PC-3 (cell line): ENCODE measurements around the gene UBXN10. TPM values are rescaled to one million over a fixed set of nuclear protein-coding genes. Genes with fewer than 3 reads are reported as not detected.
A peak's percentile ranks its signal among the peaks of the same experiment; 100 is the strongest.

ENCODE experiments used
- ATAC-seq: fragments of 200-7000 bp; cut with Tn5 transposase; 2 replicates; pipeline ENCODE4 v1.9.1; 2020; ENCODE audit warnings: mild to moderate bottlenecking, moderate library complexity
- BruUV-seq: library from RNA; stranded (reverse); fragments of 400-500 nt; replicated peaks from 2 replicates; lab custom pipeline; 2021; lab: Mats Ljungman, UMichigan
- CTCF ChIA-PET: fragments of 300-600 bp; sonication (Branson Sonifier 250); formaldehyde crosslinking; loops from one replicate; lab custom pipeline; 2022; ENCODE audit warnings: antibody characterized with exemption; lab: Charles Lee
- POLR2A ChIA-PET: fragments of 300-600 bp; sonication (Branson Sonifier 250); formaldehyde crosslinking; loops from one replicate; lab custom pipeline; 2022; ENCODE audit warnings: antibody characterized with exemption; ENCODE audit not compliant: unreplicated experiment; lab: Charles Lee
- DNase-seq: peaks from one replicate; pipeline ENCODE4 v3.0.0-alpha.2; 2015
- H2AFZ ChIP-seq: fragments of 300-600 bp; sonication (generic); 2 replicates; pipeline ENCODE4 v1.6.0; 2016; ENCODE audit warnings: antibody characterized with exemption, low read length
- H3F3A ChIP-seq: fragments of 300-600 bp; sonication (generic); one replicate; pipeline ENCODE4 v1.6.0; 2017; ENCODE audit warnings: antibody characterized with exemption, low read length, control low read depth, mild to moderate bottlenecking; ENCODE audit not compliant: unreplicated experiment
- H3K27ac ChIP-seq: fragments of 300-600 bp; sonication (generic); 2 replicates; pipeline ENCODE4 v1.5.1; 2016; ENCODE audit warnings: mild to moderate bottlenecking, low read length
- H3K27me3 ChIP-seq: fragments of 300-600 bp; sonication (generic); 2 replicates; pipeline ENCODE4 v1.6.1; 2016; ENCODE audit warnings: low read length, mixed read lengths
- H3K36me3 ChIP-seq: fragments of 300-600 bp; sonication (generic); 2 replicates; pipeline ENCODE4 v1.6.1; 2016; ENCODE audit warnings: low read depth, mixed run types, low read length, mixed read lengths
- H3K4me1 ChIP-seq: fragments of 300-600 bp; sonication (generic); 2 replicates; pipeline ENCODE4 v1.5.1; 2016; ENCODE audit warnings: low read length; ENCODE audit not compliant: insufficient read depth
- H3K4me2 ChIP-seq: fragments of 300-600 bp; sonication (generic); 2 replicates; pipeline ENCODE4 v1.6.0; 2016; ENCODE audit warnings: low read length
- H3K4me3 ChIP-seq: fragments of 300-600 bp; sonication (generic); 2 replicates; pipeline ENCODE4 v1.5.1; 2016; ENCODE audit warnings: mild to moderate bottlenecking, low read length, mixed read lengths
- H3K79me2 ChIP-seq: fragments of 300-600 bp; sonication (generic); 2 replicates; pipeline ENCODE4 v1.6.1; 2017; ENCODE audit warnings: low read length, mixed read lengths
- H3K9ac ChIP-seq: fragments of 300-600 bp; sonication (generic); 2 replicates; pipeline ENCODE4 v1.6.0; 2016; ENCODE audit warnings: mild to moderate bottlenecking, low read length
- H3K9me2 ChIP-seq: fragments of 300-600 bp; sonication (generic); replicated peaks from 2 replicates; pipeline ENCODE4 v1.6.1; 2016; ENCODE audit warnings: mixed run types, low read length, mixed read lengths
- H3K9me3 ChIP-seq: fragments of 300-600 bp; sonication (generic); 2 replicates; pipeline ENCODE4 v1.6.1; 2016; ENCODE audit warnings: low read length, mixed read lengths
- H4K20me1 ChIP-seq: fragments of 300-600 bp; sonication (generic); 2 replicates; pipeline ENCODE4 v1.6.1; 2016; ENCODE audit warnings: low read length, mixed read lengths
- EZH2 ChIP-seq: fragments of 300-600 bp; sonication (generic); IDR thresholded peaks from one replicate; pipeline ENCODE4 v1.6.1; 2017; ENCODE audit warnings: antibody characterized with exemption, mild to moderate bottlenecking, low read length; ENCODE audit not compliant: unreplicated experiment
- EZH2phosphoT487 ChIP-seq: fragments of 300-600 bp; sonication (generic); IDR thresholded peaks from 2 replicates; pipeline ENCODE4 v1.6.1; 2018; ENCODE audit warnings: mild to moderate bottlenecking, antibody characterized with exemption, low read length, borderline replicate concordance
- intact Hi-C: fragments of 100-400 bp; cut with micrococcal nuclease; formaldehyde crosslinking; loops from 2 replicates; pipeline ENCODE4 v1.9.0; 2023
- total RNA-seq: library from RNA; depleted of rRNA; stranded (reverse); fragments of >200 nt; gene quantifications from 2 replicates; pipeline ENCODE4 v1.2.3, GENCODE V29; 2014
- TF ChIP-seq, protein P1 (sequence below): fragments of 300-600 bp; sonication (generic); conservative IDR thresholded peaks from 2 replicates; pipeline ENCODE4 v1.5.1; 2017; ENCODE audit warnings: antibody characterized with exemption, low read depth, mild to moderate bottlenecking, low read length

Gene UBXN10
- total RNA-seq, 1 experiment from 2014 or later, result not detected

DNA sequence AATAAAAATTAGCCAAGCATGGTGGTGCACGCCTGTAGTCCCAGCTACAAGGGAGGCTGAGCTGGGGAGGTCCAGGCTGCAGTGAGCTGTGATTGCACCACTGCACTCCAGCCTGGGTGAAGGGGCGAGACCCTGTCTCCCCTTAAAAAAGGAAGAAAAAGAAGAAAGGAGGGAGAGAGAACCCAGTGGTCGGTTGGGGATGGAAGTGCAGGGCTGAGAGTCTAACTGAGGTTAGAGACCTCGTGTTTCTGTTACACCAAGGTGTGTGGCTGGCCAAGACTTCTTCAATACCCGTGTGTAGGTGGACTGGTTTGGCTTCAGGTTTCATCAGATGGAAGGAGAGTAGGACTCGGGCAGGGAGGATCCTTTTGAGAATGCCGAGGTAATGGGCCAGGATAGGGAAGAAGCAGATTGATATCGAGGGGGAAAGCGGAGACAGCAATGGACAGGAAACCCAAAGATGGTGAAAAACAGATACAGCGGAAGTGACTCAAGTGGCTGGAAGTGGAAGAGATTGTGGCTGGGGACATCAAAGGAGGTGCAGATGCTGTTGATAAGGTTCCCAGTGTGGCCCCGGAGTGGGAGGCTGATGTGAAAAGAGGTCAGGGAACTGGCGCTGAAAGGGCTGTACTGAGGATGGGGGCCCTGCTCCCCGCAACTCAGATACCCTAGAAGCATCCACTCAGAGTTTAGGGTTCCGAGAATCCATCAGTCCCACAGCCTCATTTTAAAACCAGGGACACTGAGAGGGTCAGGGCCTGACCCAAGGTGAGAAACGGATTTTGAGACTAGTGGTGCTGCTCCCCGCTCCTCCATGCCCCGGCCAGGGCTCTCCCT lies 681 bp upstream of the UBXN10 start:
- H3K9me2 ChIP-seq, result no peaks in the 10 kb centered on the region
- H3K4me2 ChIP-seq, result no peak overlapping the region
- no peaks in the 10 kb centered on the region for H3K79me2 ChIP-seq
- no peak overlapping the region for H3K27ac ChIP-seq
- no peak overlapping the region for H3K4me3 ChIP-seq
- H3F3A ChIP-seq, result no peaks in the 10 kb centered on the region
- POLR2A ChIA-PET, result no interaction called here
- CTCF ChIA-PET, result no interaction called here
- H2AFZ ChIP-seq, result no peak overlapping the region
- DNase-seq (no peak), ATAC-seq (no peak)
- no peak overlapping the region for H3K9ac ChIP-seq
- H3K27me3 ChIP-seq, result no peaks in the 10 kb centered on the region
- no TSS peak for BruUV-seq
- no peaks in the 10 kb centered on the region for H3K36me3 ChIP-seq
- peaks cover 26% of the 10 kb centered on the region for H3K4me1 ChIP-seq
- intact Hi-C loops, result no loop called here
- H4K20me1 ChIP-seq, result no peaks in the 10 kb centered on the region
- TF ChIP-seq, protein P1, sequence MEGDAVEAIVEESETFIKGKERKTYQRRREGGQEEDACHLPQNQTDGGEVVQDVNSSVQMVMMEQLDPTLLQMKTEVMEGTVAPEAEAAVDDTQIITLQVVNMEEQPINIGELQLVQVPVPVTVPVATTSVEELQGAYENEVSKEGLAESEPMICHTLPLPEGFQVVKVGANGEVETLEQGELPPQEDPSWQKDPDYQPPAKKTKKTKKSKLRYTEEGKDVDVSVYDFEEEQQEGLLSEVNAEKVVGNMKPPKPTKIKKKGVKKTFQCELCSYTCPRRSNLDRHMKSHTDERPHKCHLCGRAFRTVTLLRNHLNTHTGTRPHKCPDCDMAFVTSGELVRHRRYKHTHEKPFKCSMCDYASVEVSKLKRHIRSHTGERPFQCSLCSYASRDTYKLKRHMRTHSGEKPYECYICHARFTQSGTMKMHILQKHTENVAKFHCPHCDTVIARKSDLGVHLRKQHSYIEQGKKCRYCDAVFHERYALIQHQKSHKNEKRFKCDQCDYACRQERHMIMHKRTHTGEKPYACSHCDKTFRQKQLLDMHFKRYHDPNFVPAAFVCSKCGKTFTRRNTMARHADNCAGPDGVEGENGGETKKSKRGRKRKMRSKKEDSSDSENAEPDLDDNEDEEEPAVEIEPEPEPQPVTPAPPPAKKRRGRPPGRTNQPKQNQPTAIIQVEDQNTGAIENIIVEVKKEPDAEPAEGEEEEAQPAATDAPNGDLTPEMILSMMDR, result no peak
- TF ChIP-seq EZH2 (no peak), EZH2phosphoT487 (no peak)
- no peaks in the 10 kb centered on the region for H3K9me3 ChIP-seq

DNA sequence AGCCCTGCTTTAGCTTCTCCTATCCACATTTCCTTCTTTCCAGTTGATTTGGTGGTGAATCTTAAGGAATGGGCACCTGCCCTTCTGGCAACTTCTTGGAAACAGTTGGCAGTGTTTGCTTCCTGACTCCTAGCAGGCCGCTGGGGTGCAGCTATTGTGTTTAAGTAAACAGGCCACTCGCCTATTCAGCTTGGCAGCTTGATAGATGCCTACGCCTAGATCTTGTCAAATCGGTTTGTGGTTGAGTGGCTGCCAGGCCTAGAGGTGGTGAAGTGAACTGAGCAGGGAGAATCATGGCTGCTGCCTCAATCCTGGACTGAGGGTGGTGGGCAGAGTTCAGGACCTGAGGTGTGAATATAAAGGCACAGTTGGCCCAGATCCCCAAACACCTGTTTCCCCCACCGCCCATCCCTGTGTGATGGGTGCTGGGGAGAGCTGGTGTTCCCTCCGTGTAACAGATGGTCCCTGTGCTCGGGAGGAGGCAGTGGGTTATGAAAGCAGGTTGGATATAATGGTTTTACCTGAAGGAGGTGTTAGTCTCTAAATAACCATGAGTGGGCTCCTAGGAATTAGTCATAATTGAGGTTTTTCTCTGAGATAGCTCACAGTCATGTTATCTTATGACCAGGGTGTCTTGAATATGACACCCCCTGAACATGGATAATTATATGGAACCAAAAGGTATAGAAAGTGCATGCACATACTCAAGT lies 1.4 kb downstream of the UBXN10 start:
- Histone ChIP-seq H3K27me3 (no peaks in the 10 kb centered on the region), H3K27ac (no peak overlapping the region), H3K9me3 (no peaks in the 10 kb centered on the region), H3F3A (no peaks in the 10 kb centered on the region), H3K4me2 (no peak overlapping the region), H2AFZ (no peak overlapping the region), H3K9me2 (no peaks in the 10 kb centered on the region), H3K4me1 (peaks cover 21% of the 10 kb centered on the region), H3K4me3 (no peak overlapping the region), H4K20me1 (no peaks in the 10 kb centered on the region), H3K79me2 (no peaks in the 10 kb centered on the region), H3K9ac (no peak overlapping the region), H3K36me3 (no peaks in the 10 kb centered on the region)
- ChIA-PET CTCF (interaction anchor here (0.6 kb wide), 1 partner anchor 247 kb away, joined by 6 read pairs; no protein-coding TSS in a partner anchor), POLR2A (no interaction called here)
- intact Hi-C loops, result no loop called here
- no TSS peak for BruUV-seq
- TF ChIP-seq, protein P1, result no peak
- TF ChIP-seq EZH2phosphoT487 (no peak), EZH2 (no peak)
- ATAC-seq (peak; percentile 89), DNase-seq (peak; percentile 72)
